ENCODE results near the gene ZNF283. TPM values are rescaled to one million over a fixed set of nuclear protein-coding genes. Genes with fewer than 3 reads are reported as not detected.

ZNF283 gene
- total and polyA plus RNA-seq, 3 experiments from 2014 or later, result 2.7 to 6.3 (median 5.8) TPM

DNA sequence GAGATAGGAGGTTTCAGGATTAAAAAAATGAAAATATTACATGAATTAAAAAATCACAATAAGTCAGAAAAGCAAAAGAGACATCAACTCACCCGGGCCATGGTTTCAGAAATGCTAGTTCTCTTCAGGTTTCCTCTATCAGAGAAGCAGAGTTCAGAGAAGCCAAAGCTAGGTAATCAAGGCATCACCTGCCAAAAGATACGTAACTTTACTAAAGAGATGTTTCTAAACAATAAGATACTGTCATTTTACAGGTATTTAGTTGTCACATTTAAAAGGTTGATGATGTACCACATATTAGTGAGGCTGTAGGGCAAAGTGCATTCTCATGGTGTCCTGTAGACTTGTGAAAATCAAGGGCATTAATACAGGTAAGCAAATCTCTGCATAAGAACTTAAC lies 56.7 kb downstream of the ZNF283 start, which contains the start of gene ZNF404:
ZNF404 (minus strand) TSS at position 101 of the 400 bp plus-strand sequence.
- H3K4me3 Mint-ChIP-seq, result no peak within 1 kb of the TSS
- DNase-seq, result no peak
- H3K9me3 ChIP-seq (ENCODE audit: low read length), result peaks cover 23% of the 10 kb centered on the region
- H3K4me3 ChIP-seq (ENCODE audit: low read length), result no peak within 1 kb of the TSS
- no peaks in the 10 kb centered on the region for H3K36me3 ChIP-seq (ENCODE audit: insufficient read depth, low read length)
- POLR2A ChIA-PET, result no interaction called here
- no peaks in the 10 kb centered on the region for H3K4me1 ChIP-seq (ENCODE audit: insufficient read depth, low read length)
- no peaks in the 10 kb centered on the region for H3K4me1 Mint-ChIP-seq
- no peak within 1 kb of the TSS for H3K27ac Mint-ChIP-seq
- H3K9me3 Mint-ChIP-seq, result peaks cover 65 to 94% (median 74%) of the 10 kb centered on the region in 5 donors
- H3K27me3 Mint-ChIP-seq, result no peaks in the 10 kb centered on the region
- CTCF ChIA-PET, result no interaction called here
- no peaks in the 10 kb centered on the region for H3K27me3 ChIP-seq (ENCODE audit: insufficient read depth, low read length, poor library complexity, severe bottlenecking)
- no peak within 1 kb of the TSS for H3K27ac ChIP-seq (ENCODE audit: low read depth, low read length)
- H3K36me3 Mint-ChIP-seq, result peaks cover 7 to 74% (median 42%) of the 10 kb centered on the region in 3 donors

GRCh38 chr19:43895727-43896308 lies 68.7 kb downstream of the ZNF283 start:
- CTCF ChIA-PET, result no interaction called here
- Histone ChIP-seq H3K27me3 (ENCODE audit: insufficient read depth, low read length, poor library complexity, severe bottlenecking) (no peaks in the 10 kb centered on the region), H3K4me3 (ENCODE audit: low read length) (no peak overlapping the region), H3K36me3 (ENCODE audit: insufficient read depth, low read length) (no peaks in the 10 kb centered on the region), H3K9me3 (ENCODE audit: low read length) (peaks cover 9% of the 10 kb centered on the region), H3K4me1 (ENCODE audit: insufficient read depth, low read length) (no peaks in the 10 kb centered on the region), H3K27ac (ENCODE audit: low read depth, low read length) (no peak overlapping the region)
- Mint-ChIP-seq H3K27ac (peak overlapping the region in 1 of 8 donors; percentile 87), H3K9me3 (peaks cover 53 to 85% (median 67%) of the 10 kb centered on the region in 5 donors), H3K4me1 (peaks cover 1 to 9% (median 6%) of the 10 kb centered on the region in 3 donors), H3K27me3 (no peaks in the 10 kb centered on the region), H3K36me3 (peaks cover 14 to 71% (median 38%) of the 10 kb centered on the region in 3 donors), H3K4me3 (no peak overlapping the region)
- no peak for DNase-seq
- POLR2A ChIA-PET, result no interaction called here

Other genes with a start within 250 kb of the ZNF283 start
- 10 to 100 TPM; 25.4 to 30.2 TPM for gene IRGQ, start 231.2 kb upstream of the ZNF283 start, total RNA-seq
- 2.2 TPM for gene IRGQ, start 231.2 kb upstream of the ZNF283 start, polyA plus RNA-seq
- 10 to 100 TPM; 19.5 to 20.9 TPM for gene ZNF576, start 230.7 kb upstream of the ZNF283 start, total RNA-seq
- 9.3 TPM for gene ZNF576, start 230.7 kb upstream of the ZNF283 start, polyA plus RNA-seq
- under 1 TPM; 0.24 to 0.58 TPM for gene SRRM5, start 215.2 kb upstream of the ZNF283 start, total RNA-seq
- gene SRRM5, start 215.2 kb upstream of the ZNF283 start, polyA plus RNA-seq, result 0.26 TPM
- gene ZNF428, start 207.7 kb upstream of the ZNF283 start, total RNA-seq, result 10 to 100 TPM; 23.6 to 23.8 TPM
- 22.0 TPM for gene ZNF428, start 207.7 kb upstream of the ZNF283 start, polyA plus RNA-seq
- gene CADM4, start 187.5 kb upstream of the ZNF283 start, total RNA-seq, result under 1 TPM; 0.24 to 0.57 TPM
- gene CADM4, start 187.5 kb upstream of the ZNF283 start, polyA plus RNA-seq, result not detected
- gene PLAUR, start 157.2 kb upstream of the ZNF283 start, total RNA-seq, result 1 to 10 TPM; 2.7 to 5.0 TPM
- gene PLAUR, start 157.2 kb upstream of the ZNF283 start, polyA plus RNA-seq, result 3.8 TPM
- gene IRGC, start 111.2 kb upstream of the ZNF283 start, total RNA-seq, result not detected
- gene IRGC, start 111.2 kb upstream of the ZNF283 start, polyA plus RNA-seq, result not detected
- 10 to 100 TPM; 85.8 to 91.3 TPM for gene SMG9, start 72.4 kb upstream of the ZNF283 start, total RNA-seq
- 11.0 TPM for gene SMG9, start 72.4 kb upstream of the ZNF283 start, polyA plus RNA-seq
- gene KCNN4, start 46.3 kb upstream of the ZNF283 start, total RNA-seq, result 10 to 100 TPM; 93.8 to 97.6 TPM
- 8.3 TPM for gene KCNN4, start 46.3 kb upstream of the ZNF283 start, polyA plus RNA-seq
- under 1 TPM; 0.68 to 0.80 TPM for gene LYPD5, start 24.9 kb upstream of the ZNF283 start, total RNA-seq
- not detected for gene LYPD5, start 24.9 kb upstream of the ZNF283 start, polyA plus RNA-seq
- gene ZNF404, start 56.6 kb downstream of the ZNF283 start, total RNA-seq, result 1 to 10 TPM in 1 of 2 experiments, under 1 TPM in 1; 0.83 to 1.4 TPM
- gene ZNF404, start 56.6 kb downstream of the ZNF283 start, polyA plus RNA-seq, result 3.5 TPM
- 10 to 100 TPM; 10.0 to 11.7 TPM for gene ZNF45, start 108.0 kb downstream of the ZNF283 start, total RNA-seq
- 15.0 TPM for gene ZNF45, start 108.0 kb downstream of the ZNF283 start, polyA plus RNA-seq
- gene ZNF221, start 123.9 kb downstream of the ZNF283 start, total RNA-seq, result 1 to 10 TPM; 1.7 to 1.8 TPM
- 3.3 TPM for gene ZNF221, start 123.9 kb downstream of the ZNF283 start, polyA plus RNA-seq
- 1 to 10 TPM; 5.0 to 5.4 TPM for gene ZNF155, start 156.9 kb downstream of the ZNF283 start, total RNA-seq
- 5.8 TPM for gene ZNF155, start 156.9 kb downstream of the ZNF283 start, polyA plus RNA-seq
- 1 to 10 TPM; 3.9 to 4.9 TPM for gene ZNF230, start 175.6 kb downstream of the ZNF283 start, total RNA-seq
- gene ZNF230, start 175.6 kb downstream of the ZNF283 start, polyA plus RNA-seq, result 3.4 TPM
- 1 to 10 TPM; 2.5 to 3.3 TPM for gene ZNF222, start 198.1 kb downstream of the ZNF283 start, total RNA-seq
- gene ZNF222, start 198.1 kb downstream of the ZNF283 start, polyA plus RNA-seq, result 3.2 TPM
- 1 to 10 TPM; 1.3 to 1.9 TPM for gene ZNF223, start 224.7 kb downstream of the ZNF283 start, total RNA-seq
- gene ZNF223, start 224.7 kb downstream of the ZNF283 start, polyA plus RNA-seq, result 2.7 TPM
- 1 to 10 TPM; 2.4 to 2.7 TPM for gene ZNF284, start 244.8 kb downstream of the ZNF283 start, total RNA-seq
- gene ZNF284, start 244.8 kb downstream of the ZNF283 start, polyA plus RNA-seq, result 0.91 TPM

Measured in CD8-positive, alpha-beta memory T cell (primary cell).